MM.1S (cell line): ENCODE data around the gene OR10K2.

ENCODE experiments used
- DNase-seq: peaks from one replicate; pipeline ENCODE4 v3.0.0-alpha.2; 2015
- H2AFZ ChIP-seq: fragments of 300-600 bp; sonication (generic); 2 replicates; pipeline ENCODE4 v1.6.0; 2016; ENCODE audit warnings: antibody characterized with exemption, low read length
- H3F3A ChIP-seq: fragments of 300-600 bp; sonication (generic); 2 replicates; pipeline ENCODE4 v1.6.1; 2016; ENCODE audit warnings: mild to moderate bottlenecking, antibody characterized with exemption, low read length, moderate library complexity, mixed read lengths; ENCODE audit not compliant: insufficient read depth
- H3K27ac ChIP-seq: fragments of 300-600 bp; sonication (generic); 2 replicates; pipeline ENCODE4 v1.5.1; 2016; ENCODE audit warnings: mild to moderate bottlenecking, low read length
- H3K27me3 ChIP-seq: fragments of 300-600 bp; sonication (generic); replicated peaks from 2 replicates; pipeline ENCODE4 v1.6.0; 2016; ENCODE audit warnings: low read length; ENCODE audit not compliant: insufficient read depth
- H3K36me3 ChIP-seq: fragments of 300-600 bp; sonication (generic); replicated peaks from 2 replicates; pipeline ENCODE4 v1.6.1; 2016; ENCODE audit warnings: mild to moderate bottlenecking, low read length, mixed read lengths; ENCODE audit not compliant: insufficient read depth
- H3K4me1 ChIP-seq: fragments of 300-600 bp; sonication (generic); 2 replicates; pipeline ENCODE4 v1.6.1; 2016; ENCODE audit warnings: low read length, mixed read lengths
- H3K4me2 ChIP-seq: fragments of 300-600 bp; sonication (generic); 2 replicates; pipeline ENCODE4 v1.6.0; 2016; ENCODE audit warnings: low read depth, low read length
- H3K4me3 ChIP-seq: fragments of 300-600 bp; sonication (generic); 2 replicates; pipeline ENCODE4 v1.5.1; 2016; ENCODE audit warnings: low read length, mixed read lengths
- H3K79me2 ChIP-seq: fragments of 300-600 bp; sonication (generic); 2 replicates; pipeline ENCODE4 v1.6.1; 2016; ENCODE audit warnings: mixed run types, low read length, mixed read lengths
- H3K9ac ChIP-seq: fragments of 300-600 bp; sonication (generic); 2 replicates; pipeline ENCODE4 v1.6.1; 2016; ENCODE audit warnings: low read length, mixed read lengths
- H3K9me2 ChIP-seq: fragments of 300-600 bp; sonication (generic); replicated peaks from 2 replicates; pipeline ENCODE4 v1.6.1; 2016; ENCODE audit warnings: mild to moderate bottlenecking, low read length, mixed read lengths; ENCODE audit not compliant: insufficient read depth
- H3K9me3 ChIP-seq: fragments of 300-600 bp; sonication (generic); replicated peaks from 2 replicates; pipeline ENCODE4 v1.6.1; 2016; ENCODE audit warnings: mild to moderate bottlenecking, low read length, mixed read lengths; ENCODE audit not compliant: insufficient read depth
- H4K20me1 ChIP-seq: fragments of 300-600 bp; sonication (generic); 2 replicates; pipeline ENCODE4 v1.6.1; 2016; ENCODE audit warnings: mild to moderate bottlenecking, low read length, moderate library complexity, mixed read lengths; ENCODE audit not compliant: insufficient read depth
- EZH2 ChIP-seq: fragments of 300-600 bp; sonication (generic); optimal IDR thresholded peaks from 2 replicates; pipeline ENCODE3; 2017; ENCODE audit warnings: low read depth, mild to moderate bottlenecking, antibody characterized with exemption, low read length, mixed read lengths
- EZH2phosphoT487 ChIP-seq: fragments of 300-600 bp; sonication (generic); IDR thresholded peaks from 2 replicates; pipeline ENCODE4 v1.6.1; 2018; ENCODE audit warnings: antibody characterized with exemption, low read length
- TF ChIP-seq, protein P1 (sequence below): fragments of 300-600 bp; sonication (generic); IDR thresholded peaks from 2 replicates; pipeline ENCODE4 v1.5.1; 2016; ENCODE audit warnings: antibody characterized with exemption, low read length, mixed read lengths

OR10K2 gene

DNA sequence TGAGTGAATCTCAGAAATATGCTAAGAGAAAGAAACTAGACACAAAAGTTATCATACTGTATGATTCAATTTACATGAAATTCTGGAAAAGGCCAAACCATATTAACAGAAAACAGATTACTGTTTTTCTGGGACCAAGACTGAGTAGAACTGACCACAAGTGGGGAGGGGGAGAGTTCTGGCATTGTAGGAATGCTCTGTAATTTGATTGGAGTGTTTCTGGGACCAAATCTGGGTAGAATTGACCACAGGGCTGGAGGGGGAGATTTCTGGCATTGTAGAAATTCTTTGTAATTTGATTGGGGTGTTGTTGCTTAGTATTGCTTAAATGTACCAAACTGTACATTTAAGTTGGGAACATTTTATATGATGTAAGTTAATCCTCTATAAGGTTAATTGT, 32.2 kb upstream of the OR10K2 start:
- TF ChIP-seq EZH2 (no peak), EZH2phosphoT487 (no peak)
- TF ChIP-seq, protein P1, sequence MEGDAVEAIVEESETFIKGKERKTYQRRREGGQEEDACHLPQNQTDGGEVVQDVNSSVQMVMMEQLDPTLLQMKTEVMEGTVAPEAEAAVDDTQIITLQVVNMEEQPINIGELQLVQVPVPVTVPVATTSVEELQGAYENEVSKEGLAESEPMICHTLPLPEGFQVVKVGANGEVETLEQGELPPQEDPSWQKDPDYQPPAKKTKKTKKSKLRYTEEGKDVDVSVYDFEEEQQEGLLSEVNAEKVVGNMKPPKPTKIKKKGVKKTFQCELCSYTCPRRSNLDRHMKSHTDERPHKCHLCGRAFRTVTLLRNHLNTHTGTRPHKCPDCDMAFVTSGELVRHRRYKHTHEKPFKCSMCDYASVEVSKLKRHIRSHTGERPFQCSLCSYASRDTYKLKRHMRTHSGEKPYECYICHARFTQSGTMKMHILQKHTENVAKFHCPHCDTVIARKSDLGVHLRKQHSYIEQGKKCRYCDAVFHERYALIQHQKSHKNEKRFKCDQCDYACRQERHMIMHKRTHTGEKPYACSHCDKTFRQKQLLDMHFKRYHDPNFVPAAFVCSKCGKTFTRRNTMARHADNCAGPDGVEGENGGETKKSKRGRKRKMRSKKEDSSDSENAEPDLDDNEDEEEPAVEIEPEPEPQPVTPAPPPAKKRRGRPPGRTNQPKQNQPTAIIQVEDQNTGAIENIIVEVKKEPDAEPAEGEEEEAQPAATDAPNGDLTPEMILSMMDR = no peak
- DNase-seq = no peak
- H3K9me3 ChIP-seq = no peaks in the 10 kb centered on the region
- no peaks in the 10 kb centered on the region for H3K79me2 ChIP-seq
- H3K9ac ChIP-seq = no peak overlapping the region
- H3K4me3 ChIP-seq = no peak overlapping the region
- no peaks in the 10 kb centered on the region for H3K27me3 ChIP-seq
- no peak overlapping the region for H3K4me2 ChIP-seq
- no peaks in the 10 kb centered on the region for H3K4me1 ChIP-seq
- H3F3A ChIP-seq = no peaks in the 10 kb centered on the region
- H3K9me2 ChIP-seq = no peaks in the 10 kb centered on the region
- H4K20me1 ChIP-seq = no peaks in the 10 kb centered on the region
- no peak overlapping the region for H2AFZ ChIP-seq
- H3K27ac ChIP-seq = no peak overlapping the region
- no peaks in the 10 kb centered on the region for H3K36me3 ChIP-seq

DNA sequence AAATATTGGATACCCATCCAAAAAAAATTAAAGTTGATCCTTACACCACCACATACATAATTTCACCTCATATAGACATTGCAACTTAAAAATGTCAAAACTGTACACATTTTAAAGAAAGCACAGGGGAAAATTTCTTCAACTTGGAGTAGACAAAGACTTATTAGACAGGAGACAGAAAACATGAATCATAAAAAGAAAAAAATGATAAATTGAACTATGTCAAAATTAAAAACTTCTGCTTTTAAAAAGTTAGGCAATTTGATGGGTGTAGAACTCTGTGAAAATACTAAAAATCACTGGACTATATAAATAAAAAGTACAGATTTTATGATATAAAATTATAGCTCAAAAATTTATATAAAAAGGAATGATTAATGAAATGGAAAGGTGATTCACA, 31.2 kb upstream of the OR10K2 start:
- Histone ChIP-seq H3K36me3 (no peaks in the 10 kb centered on the region), H3K4me3 (no peak overlapping the region), H3K9ac (no peak overlapping the region), H3K79me2 (no peaks in the 10 kb centered on the region), H3K9me2 (no peaks in the 10 kb centered on the region), H2AFZ (no peak overlapping the region), H3K4me2 (no peak overlapping the region), H3K9me3 (no peaks in the 10 kb centered on the region), H3K27ac (no peak overlapping the region), H3F3A (no peaks in the 10 kb centered on the region), H4K20me1 (no peaks in the 10 kb centered on the region), H3K4me1 (no peaks in the 10 kb centered on the region), H3K27me3 (no peaks in the 10 kb centered on the region)
- TF ChIP-seq, protein P1 = no peak
- TF ChIP-seq EZH2phosphoT487 (no peak), EZH2 (no peak)
- DNase-seq = no peak

DNA sequence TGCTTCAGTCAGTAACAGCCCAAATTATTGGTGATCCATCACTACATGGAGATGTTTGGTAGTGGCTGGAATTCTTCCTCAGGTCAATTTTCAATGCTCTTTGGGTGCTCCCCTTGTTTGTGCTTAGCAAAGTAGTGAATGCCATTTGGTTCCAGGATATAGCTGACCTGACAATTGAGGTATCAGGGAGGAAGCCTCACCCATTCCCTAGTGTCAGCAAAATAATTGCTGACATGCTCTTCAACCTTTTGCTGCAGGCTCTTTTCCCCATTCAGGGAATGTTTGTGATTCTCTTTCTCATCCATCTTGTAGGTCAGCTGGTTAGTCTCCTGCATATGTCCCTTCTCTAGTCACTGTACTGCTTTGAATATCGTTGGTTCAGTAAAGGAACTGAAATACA, 28.5 kb upstream of the OR10K2 start:
- Histone ChIP-seq H3K4me1 (no peaks in the 10 kb centered on the region), H3K9me2 (no peaks in the 10 kb centered on the region), H3K27ac (no peak overlapping the region), H3K79me2 (no peaks in the 10 kb centered on the region), H3K9ac (no peak overlapping the region), H3K9me3 (no peaks in the 10 kb centered on the region), H3K36me3 (no peaks in the 10 kb centered on the region), H3F3A (no peaks in the 10 kb centered on the region), H4K20me1 (no peaks in the 10 kb centered on the region), H3K27me3 (no peaks in the 10 kb centered on the region), H3K4me2 (no peak overlapping the region), H2AFZ (no peak overlapping the region), H3K4me3 (no peak overlapping the region)
- no peak for DNase-seq
- no peak for TF ChIP-seq EZH2phosphoT487
- TF ChIP-seq, protein P1 = no peak
- no peak for TF ChIP-seq EZH2
